ENCODE results near the gene GPR146. TPM values are rescaled to one million over a fixed set of nuclear protein-coding genes. Genes with fewer than 3 reads are reported as not detected.
"Not testable (repeated sequence)": the region's sequence is repeated elsewhere in the genome, so short reads cannot be mapped to it uniquely, and the experiment has no call there.

The GPR146 gene
- total RNA-seq, 3 donors from 2014 or later = 0.21 to 0.52 TPM; not detected in 1

GRCh38 chr7:1061180-1061579 is 16.8 kb downstream of the GPR146 start:
- no peak overlapping the region for H3K4me3 Mint-ChIP-seq
- peaks cover 8% of the 10 kb centered on the region for H3K4me1 Mint-ChIP-seq (ENCODE audit: low read depth)
- no peaks in the 10 kb centered on the region for H3K27me3 Mint-ChIP-seq (ENCODE audit: low read depth)
- peaks cover 4% of the 10 kb centered on the region for H3K36me3 Mint-ChIP-seq (ENCODE audit: insufficient read depth)
- no peaks in the 10 kb centered on the region for H3K9me3 Mint-ChIP-seq
- DNase-seq (no peak), ATAC-seq (no peak)

GRCh38 chr7:1062296-1063294 is 18.2 kb downstream of the GPR146 start:
- DNase-seq (no peak), ATAC-seq (no peak)
- Mint-ChIP-seq H3K4me3 (no peak overlapping the region), H3K9me3 (no peaks in the 10 kb centered on the region), H3K4me1 (ENCODE audit: low read depth) (peaks cover 8% of the 10 kb centered on the region), H3K36me3 (ENCODE audit: insufficient read depth) (peaks cover 4% of the 10 kb centered on the region), H3K27me3 (ENCODE audit: low read depth) (no peaks in the 10 kb centered on the region)

DNA sequence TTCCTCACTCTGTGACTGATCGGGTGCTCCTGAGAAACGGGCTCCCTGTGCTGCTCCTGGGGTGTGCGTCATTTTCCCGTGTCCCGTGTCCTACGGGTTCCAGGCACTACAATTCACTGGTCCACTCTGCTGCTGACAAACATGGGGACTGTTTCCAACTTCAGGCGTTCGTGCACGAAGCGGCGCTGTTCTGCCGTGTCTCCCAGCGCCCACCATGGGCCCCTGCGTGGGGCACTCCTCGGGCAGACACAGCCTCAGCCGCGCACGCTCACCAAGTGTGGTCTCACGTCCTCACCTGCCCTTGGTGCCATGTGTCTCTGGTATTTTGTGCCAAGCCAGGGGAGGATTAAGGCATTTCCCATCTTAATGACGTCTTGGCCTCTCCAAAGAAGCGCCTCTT is 19.0 kb downstream of the GPR146 start:
- Mint-ChIP-seq H3K4me1 (ENCODE audit: low read depth) (peaks cover 8% of the 10 kb centered on the region), H3K27me3 (ENCODE audit: low read depth) (no peaks in the 10 kb centered on the region), H3K4me3 (no peak overlapping the region), H3K36me3 (ENCODE audit: insufficient read depth) (peaks cover 4% of the 10 kb centered on the region), H3K9me3 (no peaks in the 10 kb centered on the region)
- ATAC-seq = no peak
- no peak for DNase-seq

DNA sequence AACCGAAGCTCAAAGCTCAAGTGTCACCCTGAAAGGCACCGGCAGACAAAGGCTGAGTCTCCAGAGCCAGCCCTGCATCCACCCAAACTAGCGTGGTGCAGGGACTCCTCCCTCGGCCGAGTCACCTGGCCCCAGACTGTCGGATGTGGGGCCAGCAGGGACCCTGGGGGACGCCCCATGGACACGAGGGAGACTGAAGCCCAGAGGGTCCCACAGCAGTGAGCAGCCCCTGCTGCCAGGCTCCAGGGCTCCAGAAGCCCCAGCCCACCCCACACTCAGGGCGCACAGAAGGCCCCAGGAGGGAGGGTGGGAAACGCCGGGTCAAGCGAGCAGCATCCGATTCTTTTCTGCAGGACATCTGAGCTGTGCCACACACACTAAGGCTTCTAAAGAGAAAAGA is 20.2 kb downstream of the GPR146 start:
- Mint-ChIP-seq H3K4me1 (ENCODE audit: low read depth) (peaks cover 3% of the 10 kb centered on the region), H3K27me3 (ENCODE audit: low read depth) (no peaks in the 10 kb centered on the region), H3K4me3 (no peak overlapping the region), H3K9me3 (no peaks in the 10 kb centered on the region), H3K36me3 (ENCODE audit: insufficient read depth) (no peaks in the 10 kb centered on the region)
- ATAC-seq (no peak), DNase-seq (no peak)

DNA sequence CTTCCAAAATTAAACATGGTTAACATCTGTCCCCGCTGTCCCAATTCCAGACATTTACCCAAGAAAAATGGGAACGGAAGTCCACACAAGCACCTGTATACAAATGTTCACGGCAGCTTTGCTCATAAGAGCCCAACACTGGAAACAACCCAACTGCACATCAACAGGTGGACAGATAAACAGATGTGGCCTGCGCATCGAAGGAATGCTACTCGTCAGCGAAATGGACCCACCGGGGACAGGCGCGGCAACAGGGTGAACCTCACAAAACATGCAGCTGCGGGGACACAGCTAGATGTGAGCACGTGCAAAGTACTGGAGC is 20.9 kb downstream of the GPR146 start:
- no peak for DNase-seq
- no peaks in the 10 kb centered on the region for H3K27me3 Mint-ChIP-seq (ENCODE audit: low read depth)
- H3K9me3 Mint-ChIP-seq = no peaks in the 10 kb centered on the region
- H3K4me3 Mint-ChIP-seq = peak overlapping the region; percentile 59
- ATAC-seq = no peak
- peaks cover 3% of the 10 kb centered on the region for H3K4me1 Mint-ChIP-seq (ENCODE audit: low read depth)
- no peaks in the 10 kb centered on the region for H3K36me3 Mint-ChIP-seq (ENCODE audit: insufficient read depth)

- H3K4me3 Mint-ChIP-seq = peak overlapping the region; percentile 59
- peak; percentile 95 to 96 for ATAC-seq
These were observed 21.4 kb downstream of the GPR146 start for GRCh38 chr7:1065585-1066241.

GRCh38 chr7:1066242-1066588 is 21.9 kb downstream of the GPR146 start:
- no peak overlapping the region for H3K4me3 Mint-ChIP-seq
- no peak for DNase-seq
- no peaks in the 10 kb centered on the region for H3K36me3 Mint-ChIP-seq (ENCODE audit: insufficient read depth)
- H3K27me3 Mint-ChIP-seq (ENCODE audit: low read depth) = no peaks in the 10 kb centered on the region
- H3K4me1 Mint-ChIP-seq (ENCODE audit: low read depth) = peaks cover 3% of the 10 kb centered on the region
- no peaks in the 10 kb centered on the region for H3K9me3 Mint-ChIP-seq
- no peak for ATAC-seq

More at GRCh38 chr7:1065585-1066241, 21.4 kb downstream of the GPR146 start:
- Mint-ChIP-seq H3K27me3 (ENCODE audit: low read depth) (no peaks in the 10 kb centered on the region), H3K4me1 (ENCODE audit: low read depth) (peaks cover 3% of the 10 kb centered on the region), H3K9me3 (no peaks in the 10 kb centered on the region), H3K36me3 (ENCODE audit: insufficient read depth) (no peaks in the 10 kb centered on the region)
- peak; percentile 76 for DNase-seq

- DNase-seq = no peak
- H3K4me1 Mint-ChIP-seq (ENCODE audit: low read depth) = no peaks in the 10 kb centered on the region
- no peak overlapping the region for H3K4me3 Mint-ChIP-seq
- H3K9me3 Mint-ChIP-seq = no peaks in the 10 kb centered on the region
- H3K36me3 Mint-ChIP-seq (ENCODE audit: insufficient read depth) = no peaks in the 10 kb centered on the region
- ATAC-seq = no peak
- no peaks in the 10 kb centered on the region for H3K27me3 Mint-ChIP-seq (ENCODE audit: low read depth)
These were observed 23.7 kb downstream of the GPR146 start for GRCh38 chr7:1068013-1068412.

DNA sequence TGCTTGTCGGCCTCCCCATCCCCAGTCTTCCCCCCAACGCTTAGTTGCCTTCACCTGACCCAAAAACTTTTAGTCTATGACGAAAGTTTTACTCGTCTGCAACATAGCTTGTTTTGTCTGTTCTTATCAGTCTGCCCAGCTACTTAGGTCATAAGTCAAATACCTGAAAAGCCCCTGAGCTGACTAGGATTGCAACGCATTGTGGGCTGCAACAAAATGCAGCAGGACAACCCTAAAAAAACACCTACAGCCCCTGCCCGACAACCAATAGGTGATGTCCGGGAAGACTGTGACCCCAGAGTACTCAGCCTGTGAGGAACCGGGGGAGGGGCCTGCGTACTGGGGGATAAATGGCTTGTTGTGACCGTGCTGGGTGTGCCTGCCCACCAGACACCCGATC is 24.3 kb downstream of the GPR146 start:
- no peaks in the 10 kb centered on the region for H3K36me3 Mint-ChIP-seq (ENCODE audit: insufficient read depth)
- no peak overlapping the region for H3K4me3 Mint-ChIP-seq
- ATAC-seq (no peak), DNase-seq (no peak)
- H3K27me3 Mint-ChIP-seq (ENCODE audit: low read depth) = no peaks in the 10 kb centered on the region
- H3K9me3 Mint-ChIP-seq = no peaks in the 10 kb centered on the region
- no peaks in the 10 kb centered on the region for H3K4me1 Mint-ChIP-seq (ENCODE audit: low read depth)

- H3K4me3 Mint-ChIP-seq = no peak overlapping the region
- H3K27me3 Mint-ChIP-seq (ENCODE audit: low read depth) = no peaks in the 10 kb centered on the region
- no peaks in the 10 kb centered on the region for H3K4me1 Mint-ChIP-seq (ENCODE audit: low read depth)
- H3K36me3 Mint-ChIP-seq (ENCODE audit: insufficient read depth) = no peaks in the 10 kb centered on the region
- DNase-seq (no peak), ATAC-seq (no peak)
- H3K9me3 Mint-ChIP-seq = no peaks in the 10 kb centered on the region
These were observed 26.2 kb downstream of the GPR146 start for GRCh38 chr7:1070544-1071011.

- ATAC-seq = no peak
- Mint-ChIP-seq H3K36me3 (ENCODE audit: insufficient read depth) (no peaks in the 10 kb centered on the region), H3K4me1 (ENCODE audit: low read depth) (no peaks in the 10 kb centered on the region), H3K9me3 (no peaks in the 10 kb centered on the region), H3K4me3 (no peak overlapping the region), H3K27me3 (ENCODE audit: low read depth) (no peaks in the 10 kb centered on the region)
- DNase-seq = no peak
These were observed 27.4 kb downstream of the GPR146 start for GRCh38 chr7:1071731-1072254.

DNA sequence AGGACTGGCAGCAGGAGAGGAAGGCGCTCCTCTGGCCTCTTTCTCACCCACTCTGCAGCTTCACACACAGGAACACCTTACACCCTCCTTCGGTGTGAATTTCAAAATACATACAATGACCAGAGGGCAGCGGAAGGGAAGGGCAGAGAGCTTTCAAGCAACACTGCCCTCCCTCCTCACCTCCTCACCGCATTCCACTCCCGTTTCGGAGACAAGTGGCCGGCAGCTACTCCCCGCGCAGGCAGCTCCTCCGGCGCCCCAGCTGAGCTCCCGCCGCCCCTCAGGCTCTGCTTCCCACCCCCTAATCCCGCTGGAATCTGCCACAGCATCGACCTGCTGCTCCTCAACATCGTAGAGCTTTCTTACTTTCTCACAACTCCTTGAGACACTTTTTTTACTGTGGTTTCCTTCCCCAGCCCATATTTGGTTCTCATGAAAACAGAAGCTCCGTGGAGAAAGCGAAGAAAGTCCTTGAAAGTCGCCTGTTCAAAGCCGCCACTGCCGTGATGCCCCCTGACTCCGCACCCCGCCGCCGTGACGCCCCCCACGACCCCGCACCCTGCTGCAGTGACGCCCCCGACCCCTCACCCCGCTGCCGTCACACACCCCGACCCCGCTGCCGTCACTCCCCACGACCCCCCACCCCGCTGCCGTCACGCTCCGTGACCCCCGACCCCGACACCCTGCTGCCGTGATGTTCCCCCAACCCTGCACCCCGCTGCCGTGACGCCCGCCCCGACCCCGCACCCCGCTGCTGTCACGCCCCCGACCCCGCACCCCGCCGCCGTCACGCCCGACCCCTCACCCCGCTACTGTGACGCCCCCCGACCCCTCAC is 29.0 kb downstream of the GPR146 start:
- Mint-ChIP-seq H3K4me1 (ENCODE audit: low read depth) (no peaks in the 10 kb centered on the region), H3K36me3 (ENCODE audit: insufficient read depth) (no peaks in the 10 kb centered on the region), H3K27me3 (ENCODE audit: low read depth) (no peaks in the 10 kb centered on the region), H3K9me3 (no peaks in the 10 kb centered on the region), H3K4me3 (no peak overlapping the region)
- DNase-seq (no peak), ATAC-seq (no peak)

- not testable (repeated sequence) for H3K9me3 Mint-ChIP-seq; ATAC-seq; H3K4me1 Mint-ChIP-seq (ENCODE audit: low read depth); DNase-seq; H3K4me3 Mint-ChIP-seq; H3K36me3 Mint-ChIP-seq (ENCODE audit: insufficient read depth); H3K27me3 Mint-ChIP-seq (ENCODE audit: low read depth)
These were observed 29.7 kb downstream of the GPR146 start for GRCh38 chr7:1074018-1074417.

Data from activated T-cell treated with anti-CD3 and anti-CD28 coated beads, Interleukin-2, amount 50 U/mL, for 4 hours (primary cell).